Measurements from ENCODE around the gene GARRE1.

The GARRE1 gene

GRCh38 chr19:34235425-34235940, 18.9 kb upstream of the GARRE1 start (continued):
- no peak for TF ChIP-seq ZFP30 (CRISPR knock-in tag; IDR thresholded peaks at IDR 0.05)
- TF ChIP-seq PATZ1 (CRISPR knock-in tag; IDR thresholded peaks at IDR 0.05; ENCODE audit: borderline replicate concordance): no peak
- TF ChIP-seq CSDC2 (CRISPR knock-in tag; IDR thresholded peaks at IDR 0.05): no peak
- TF ChIP-seq ZNF8 (CRISPR knock-in tag; IDR thresholded peaks at IDR 0.05): no peak

- ATAC-seq: no peak
- TF ChIP-seq ZNF70 (CRISPR knock-in tag; IDR thresholded peaks at IDR 0.05): no peak
- TF ChIP-seq ZNF565 (CRISPR knock-in tag; conservative IDR thresholded peaks at IDR 0.05; ENCODE audit: low read depth): no peak
- no peak for TF ChIP-seq ZFP30 (CRISPR knock-in tag; IDR thresholded peaks at IDR 0.05)
- TF ChIP-seq ISL1 (CRISPR knock-in tag; IDR thresholded peaks at IDR 0.05): no peak
- TF ChIP-seq TOX (CRISPR knock-in tag; IDR thresholded peaks at IDR 0.05; ENCODE audit: borderline replicate concordance): no peak
- TF ChIP-seq CSDC2 (CRISPR knock-in tag; IDR thresholded peaks at IDR 0.05): no peak
- no peak for TF ChIP-seq ZC3H10 (CRISPR knock-in tag; IDR thresholded peaks at IDR 0.05)
- no peak for TF ChIP-seq RARB (CRISPR knock-in tag; IDR thresholded peaks at IDR 0.05)
- no peak for TF ChIP-seq PATZ1 (CRISPR knock-in tag; IDR thresholded peaks at IDR 0.05; ENCODE audit: borderline replicate concordance)
- no peak for TF ChIP-seq CREB5 (CRISPR knock-in tag; IDR thresholded peaks at IDR 0.05; ENCODE audit: low read depth)
- TF ChIP-seq ARNTL (CRISPR knock-in tag; IDR thresholded peaks at IDR 0.05; ENCODE audit: borderline replicate concordance, low read depth): no peak
- TF ChIP-seq ESRRG (CRISPR knock-in tag; IDR thresholded peaks at IDR 0.05): no peak
- TF ChIP-seq SNAI2 (CRISPR knock-in tag; IDR thresholded peaks at IDR 0.05): no peak
- TF ChIP-seq GLIS3 (CRISPR knock-in tag; IDR thresholded peaks at IDR 0.05): no peak
Measured at GRCh38 chr19:34236035-34236987, 18.0 kb upstream of the GARRE1 start.

GRCh38 chr19:34237283-34237682, 17.1 kb upstream of the GARRE1 start:
- TF ChIP-seq ZNF70 (CRISPR knock-in tag; IDR thresholded peaks at IDR 0.05) (no peak), CREB5 (CRISPR knock-in tag; IDR thresholded peaks at IDR 0.05; ENCODE audit: low read depth) (no peak), OSR1 (CRISPR knock-in tag; IDR thresholded peaks at IDR 0.05) (no peak), ARNTL (CRISPR knock-in tag; IDR thresholded peaks at IDR 0.05; ENCODE audit: borderline replicate concordance, low read depth) (no peak), TCF4 (CRISPR knock-in tag; IDR thresholded peaks at IDR 0.05; ENCODE audit: borderline replicate concordance) (no peak)
- no peak for ATAC-seq

- ATAC-seq: no peak
- TF ChIP-seq CSDC2 (CRISPR knock-in tag; IDR thresholded peaks at IDR 0.05) (no peak), RARB (CRISPR knock-in tag; IDR thresholded peaks at IDR 0.05) (no peak), ARNTL (CRISPR knock-in tag; IDR thresholded peaks at IDR 0.05; ENCODE audit: borderline replicate concordance, low read depth) (no peak), ISL1 (CRISPR knock-in tag; IDR thresholded peaks at IDR 0.05) (no peak), ZC3H10 (CRISPR knock-in tag; IDR thresholded peaks at IDR 0.05) (no peak), ZFP30 (CRISPR knock-in tag; IDR thresholded peaks at IDR 0.05) (no peak), CSRNP3 (CRISPR knock-in tag; IDR thresholded peaks at IDR 0.05) (no peak), SNAI2 (CRISPR knock-in tag; IDR thresholded peaks at IDR 0.05) (no peak), TCF4 (CRISPR knock-in tag; IDR thresholded peaks at IDR 0.05; ENCODE audit: borderline replicate concordance) (no peak), PPARA (CRISPR knock-in tag; IDR thresholded peaks at IDR 0.05; ENCODE audit: borderline replicate concordance) (no peak), ZNF70 (CRISPR knock-in tag; IDR thresholded peaks at IDR 0.05) (no peak), GLIS3 (CRISPR knock-in tag; IDR thresholded peaks at IDR 0.05) (no peak), ZFP3 (CRISPR knock-in tag; IDR thresholded peaks at IDR 0.05) (no peak), TSHZ2 (CRISPR knock-in tag; IDR thresholded peaks at IDR 0.05) (no peak)
Measured at GRCh38 chr19:34237939-34238338, 16.4 kb upstream of the GARRE1 start.

All from SK-N-SH treated with all-trans-retinoic acid at 6 μM for 48 hours (cell line).